Measurements from ENCODE around the gene TRAPPC5.

DNA sequence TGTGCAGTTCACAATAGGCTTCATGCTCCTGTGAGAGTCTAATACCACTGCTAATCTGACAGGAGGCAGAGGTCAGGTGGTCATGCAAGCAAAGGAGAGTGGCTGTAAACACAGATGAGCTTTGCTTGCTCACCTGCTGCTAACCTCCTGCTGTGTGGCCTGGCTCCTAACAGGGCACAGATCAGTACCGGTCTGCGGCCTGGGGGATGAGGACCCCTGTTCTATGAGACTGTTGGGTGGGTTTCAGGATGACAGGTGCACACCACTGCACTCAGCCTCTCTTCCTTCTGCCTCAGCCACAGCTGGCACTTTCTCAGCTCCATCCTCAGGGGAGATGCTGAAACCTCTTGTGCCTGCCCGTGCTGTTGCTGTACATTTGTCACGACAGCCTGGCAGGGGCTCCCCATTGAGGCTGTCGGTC lies 41.6 kb downstream of the TRAPPC5 start:
- no peak for TF ChIP-seq CTCF (IDR thresholded peaks at IDR 0.05)
- TF ChIP-seq EP300 (IDR thresholded peaks at IDR 0.05; ENCODE audit: low read depth), result no peak
- no peak for TF ChIP-seq POLR2A (IDR thresholded peaks at IDR 0.05)
- no peak for TF ChIP-seq POLR2AphosphoS5 (IDR thresholded peaks at IDR 0.05)

Data from transverse colon (tissue), 4 donors.